Measurements from ENCODE around the gene INHBB.

DNA sequence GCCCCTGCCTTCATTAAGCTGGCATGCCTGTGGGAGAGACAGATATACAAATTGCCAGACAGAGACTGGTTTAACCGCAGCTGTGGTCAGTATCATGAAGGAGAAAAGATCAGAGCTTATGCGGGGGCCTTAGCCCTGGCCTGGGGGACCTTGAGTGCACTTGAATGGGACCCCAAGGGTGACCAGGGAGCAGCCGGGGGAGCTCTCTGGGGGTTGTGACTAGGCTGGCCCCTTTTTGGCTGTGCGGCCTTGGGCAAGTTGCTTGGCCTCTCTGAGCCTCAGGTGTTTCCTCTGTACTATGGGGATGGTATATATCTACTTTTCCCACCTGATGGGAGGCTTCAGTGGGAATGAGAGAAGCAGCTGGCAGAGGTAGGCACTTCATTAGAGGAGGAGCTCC, 35.7 kb downstream of the INHBB start:
- TF ChIP-seq, protein P1, sequence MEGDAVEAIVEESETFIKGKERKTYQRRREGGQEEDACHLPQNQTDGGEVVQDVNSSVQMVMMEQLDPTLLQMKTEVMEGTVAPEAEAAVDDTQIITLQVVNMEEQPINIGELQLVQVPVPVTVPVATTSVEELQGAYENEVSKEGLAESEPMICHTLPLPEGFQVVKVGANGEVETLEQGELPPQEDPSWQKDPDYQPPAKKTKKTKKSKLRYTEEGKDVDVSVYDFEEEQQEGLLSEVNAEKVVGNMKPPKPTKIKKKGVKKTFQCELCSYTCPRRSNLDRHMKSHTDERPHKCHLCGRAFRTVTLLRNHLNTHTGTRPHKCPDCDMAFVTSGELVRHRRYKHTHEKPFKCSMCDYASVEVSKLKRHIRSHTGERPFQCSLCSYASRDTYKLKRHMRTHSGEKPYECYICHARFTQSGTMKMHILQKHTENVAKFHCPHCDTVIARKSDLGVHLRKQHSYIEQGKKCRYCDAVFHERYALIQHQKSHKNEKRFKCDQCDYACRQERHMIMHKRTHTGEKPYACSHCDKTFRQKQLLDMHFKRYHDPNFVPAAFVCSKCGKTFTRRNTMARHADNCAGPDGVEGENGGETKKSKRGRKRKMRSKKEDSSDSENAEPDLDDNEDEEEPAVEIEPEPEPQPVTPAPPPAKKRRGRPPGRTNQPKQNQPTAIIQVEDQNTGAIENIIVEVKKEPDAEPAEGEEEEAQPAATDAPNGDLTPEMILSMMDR (IDR thresholded peaks at IDR 0.05; ENCODE audit: poor library complexity), result no peak
- TF ChIP-seq EZH2phosphoT487 (IDR thresholded peaks at IDR 0.05; ENCODE audit: low read depth, severe bottlenecking, unreplicated experiment) (no peak), EZH2 (IDR thresholded peaks at IDR 0.05; ENCODE audit: borderline replicate concordance) (no peak)

Data from hepatocyte (in vitro differentiated cells).